ENCODE results near the gene ATP6V0C. TPM values are rescaled to one million over a fixed set of nuclear protein-coding genes. Genes with fewer than 3 reads are reported as not detected.

Gene ATP6V0C
- total RNA-seq, 4 donors from 2014 or later, result 22.1 to 84.2 (median 56.2) TPM

DNA sequence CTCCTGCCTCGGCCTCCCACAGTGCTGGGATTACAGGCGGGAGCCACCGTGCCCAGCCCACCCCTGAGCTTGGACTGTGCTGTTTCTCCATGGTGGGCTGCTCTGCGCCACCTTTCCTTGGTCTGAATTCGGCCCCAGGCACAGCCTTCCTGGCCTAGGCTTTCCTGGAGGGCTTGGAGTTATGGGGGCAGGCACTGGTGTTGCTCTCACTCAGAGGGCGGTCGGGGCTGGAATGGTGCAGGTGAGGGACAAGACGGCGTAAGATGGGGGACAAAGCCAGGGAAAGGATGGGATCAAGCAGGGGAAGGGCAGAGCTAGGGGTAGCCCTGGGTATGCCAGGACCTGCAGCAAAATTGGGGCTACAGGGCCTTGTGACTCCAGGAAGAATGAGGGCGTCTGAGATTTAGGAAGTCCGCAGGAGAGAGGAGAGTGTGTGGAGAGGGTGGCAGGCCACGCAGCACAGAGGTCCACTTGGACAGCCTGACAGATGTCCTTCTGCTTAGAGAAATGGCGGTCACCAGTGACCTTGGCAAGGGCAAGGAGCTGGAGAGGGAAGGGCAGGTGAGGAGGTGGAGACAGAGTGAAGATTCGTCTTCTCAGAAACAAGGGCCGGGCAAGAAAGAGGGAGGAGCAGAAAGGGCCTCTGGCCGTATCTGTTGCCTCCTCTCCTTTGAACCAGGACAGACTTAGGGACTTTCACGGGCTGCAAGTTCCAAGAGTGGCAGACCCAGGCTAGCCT, 1.6 kb upstream of the ATP6V0C start:
- H3K27ac ChIP-seq, result peak overlapping the region in 2 of 4 donors; percentile 99 to 100
- in situ Hi-C loops (cut with MboI; ENCODE audit: low sequenced_read_pairs in 4 of 4), result no loop called here

DNA sequence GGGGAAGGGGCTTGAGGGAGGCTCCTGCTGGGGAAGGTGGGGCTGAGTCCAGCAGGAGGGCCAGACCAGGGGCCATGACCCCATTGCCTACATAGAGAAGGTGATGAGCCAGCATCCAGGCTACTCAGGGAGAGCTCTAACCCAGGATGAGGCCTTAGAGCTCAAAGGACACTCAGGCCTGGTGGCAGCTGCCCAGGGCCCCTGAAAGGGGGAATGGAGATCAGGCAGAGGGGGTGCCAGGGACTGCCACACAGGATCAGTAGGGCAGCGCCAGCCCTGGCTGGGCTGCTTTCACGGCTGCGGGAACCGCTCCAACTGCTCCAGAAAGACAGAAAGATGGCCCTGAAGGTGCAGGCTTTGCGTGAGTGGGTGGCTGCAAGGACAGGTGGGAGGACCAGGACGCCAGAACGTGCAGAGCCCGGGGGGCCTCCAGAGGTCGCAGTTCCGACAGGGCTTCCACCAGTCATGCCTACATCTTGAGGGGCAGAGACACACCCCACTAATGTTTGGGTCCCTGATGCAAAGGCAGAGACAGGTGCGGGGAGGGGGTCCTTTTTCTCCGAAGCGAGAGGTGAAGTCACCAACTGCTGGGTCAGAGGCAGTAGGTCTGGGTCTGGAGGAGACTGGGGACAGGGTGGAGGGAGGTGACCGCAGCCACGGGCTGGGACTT, 882 bp upstream of the ATP6V0C start:
- Histone ChIP-seq H3K27me3 (no peaks in the 10 kb centered on the region), H3K9me3 (no peaks in the 10 kb centered on the region), H3K27ac (peak overlapping the region; percentile 98 to 100 (median 98)), H3K4me3 (peak overlapping the region; percentile 83 to 100 (median 88)), H3K4me1 (peaks cover 36 to 40% of the 10 kb centered on the region in 2 donors), H3K36me3 (no peaks in the 10 kb centered on the region)
- no peak for ATAC-seq
- DNase-seq, result no peak
- TF ChIP-seq POLR2A (IDR thresholded peaks at IDR 0.05), result no peak
- TF ChIP-seq, protein P1, sequence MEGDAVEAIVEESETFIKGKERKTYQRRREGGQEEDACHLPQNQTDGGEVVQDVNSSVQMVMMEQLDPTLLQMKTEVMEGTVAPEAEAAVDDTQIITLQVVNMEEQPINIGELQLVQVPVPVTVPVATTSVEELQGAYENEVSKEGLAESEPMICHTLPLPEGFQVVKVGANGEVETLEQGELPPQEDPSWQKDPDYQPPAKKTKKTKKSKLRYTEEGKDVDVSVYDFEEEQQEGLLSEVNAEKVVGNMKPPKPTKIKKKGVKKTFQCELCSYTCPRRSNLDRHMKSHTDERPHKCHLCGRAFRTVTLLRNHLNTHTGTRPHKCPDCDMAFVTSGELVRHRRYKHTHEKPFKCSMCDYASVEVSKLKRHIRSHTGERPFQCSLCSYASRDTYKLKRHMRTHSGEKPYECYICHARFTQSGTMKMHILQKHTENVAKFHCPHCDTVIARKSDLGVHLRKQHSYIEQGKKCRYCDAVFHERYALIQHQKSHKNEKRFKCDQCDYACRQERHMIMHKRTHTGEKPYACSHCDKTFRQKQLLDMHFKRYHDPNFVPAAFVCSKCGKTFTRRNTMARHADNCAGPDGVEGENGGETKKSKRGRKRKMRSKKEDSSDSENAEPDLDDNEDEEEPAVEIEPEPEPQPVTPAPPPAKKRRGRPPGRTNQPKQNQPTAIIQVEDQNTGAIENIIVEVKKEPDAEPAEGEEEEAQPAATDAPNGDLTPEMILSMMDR (IDR thresholded peaks at IDR 0.05 in 4 of 5, conservative IDR thresholded peaks at IDR 0.05 in 1 of 5), result no peak
- intact Hi-C loops (cut with DNase I; ENCODE audit: low total_unique reads), result loop anchor here (10.0 kb wide), 1 partner anchor 248 kb away; the partner anchor contains the start of gene RNPS1
- in situ Hi-C loops (cut with MboI; ENCODE audit: low sequenced_read_pairs in 4 of 4), result no loop called here

More for the DNA sequence above, 1.6 kb upstream of the ATP6V0C start:
- no peaks in the 10 kb centered on the region for H3K9me3 ChIP-seq
- peaks cover 29 to 33% of the 10 kb centered on the region in 2 donors for H3K4me1 ChIP-seq
- no peak for TF ChIP-seq POLR2A (IDR thresholded peaks at IDR 0.05)
- TF ChIP-seq, protein P1 (IDR thresholded peaks at IDR 0.05 in 4 of 5, conservative IDR thresholded peaks at IDR 0.05 in 1 of 5), result no peak
- no peaks in the 10 kb centered on the region for H3K36me3 ChIP-seq
- H3K4me3 ChIP-seq, result no peak overlapping the region
- intact Hi-C loops (cut with DNase I; ENCODE audit: low total_unique reads), result loop anchor here (10.0 kb wide), 1 partner anchor 247 kb away; the partner anchor contains the start of gene RNPS1
- ATAC-seq, result no peak
- DNase-seq, result no peak
- H3K27me3 ChIP-seq, result no peaks in the 10 kb centered on the region

DNA sequence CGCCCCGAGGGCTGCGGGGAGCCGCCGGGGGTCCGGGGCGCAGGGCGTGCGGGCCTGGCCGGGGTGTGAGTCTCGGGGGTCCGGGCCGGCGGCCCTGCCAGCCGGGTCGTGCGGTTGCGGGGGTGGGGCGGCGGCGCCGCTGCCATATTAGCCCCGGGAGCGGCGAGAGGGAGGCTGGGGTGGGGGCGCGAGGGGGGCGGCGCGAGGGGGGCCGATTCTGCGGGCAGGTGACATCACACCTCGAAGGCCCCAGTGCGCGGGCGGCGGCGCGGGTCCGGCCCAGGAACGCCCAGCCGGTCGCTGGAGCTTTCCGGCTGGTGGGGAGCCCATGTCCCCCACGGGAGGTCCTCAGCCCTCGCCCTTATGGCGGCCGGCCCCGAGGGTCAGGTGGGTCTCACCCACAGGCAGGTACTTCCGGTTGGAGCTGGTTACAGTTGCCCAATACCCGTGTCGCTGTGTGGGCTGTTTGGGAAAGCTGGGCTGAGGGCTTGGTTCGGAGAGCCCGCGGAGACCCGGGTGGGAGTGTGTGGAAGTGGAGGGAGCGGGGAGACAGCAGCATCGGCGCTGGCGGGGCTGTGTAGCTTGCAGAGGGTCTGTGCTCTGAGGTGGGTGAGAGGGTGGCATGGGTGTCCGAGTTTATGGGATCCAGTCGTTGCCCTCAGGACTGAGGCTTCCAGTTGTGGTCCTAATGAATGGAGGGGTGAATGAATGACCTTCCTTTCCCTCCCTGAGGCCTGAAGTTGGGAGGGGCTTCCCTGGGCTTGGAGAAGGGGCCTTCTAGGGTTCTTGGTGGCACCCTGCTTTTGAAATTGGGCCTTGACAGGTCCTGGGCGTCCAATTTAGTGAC, 804 bp downstream of the ATP6V0C start:
- peaks cover 53 to 57% of the 10 kb centered on the region in 2 donors for H3K4me1 ChIP-seq
- TF ChIP-seq, protein P1 (IDR thresholded peaks at IDR 0.05 in 4 of 5, conservative IDR thresholded peaks at IDR 0.05 in 1 of 5), result no peak
- TF ChIP-seq POLR2A (IDR thresholded peaks at IDR 0.05), result peak; percentile 3 to 28
- peak overlapping the region; percentile 98 to 100 (median 98) for H3K27ac ChIP-seq

DNA sequence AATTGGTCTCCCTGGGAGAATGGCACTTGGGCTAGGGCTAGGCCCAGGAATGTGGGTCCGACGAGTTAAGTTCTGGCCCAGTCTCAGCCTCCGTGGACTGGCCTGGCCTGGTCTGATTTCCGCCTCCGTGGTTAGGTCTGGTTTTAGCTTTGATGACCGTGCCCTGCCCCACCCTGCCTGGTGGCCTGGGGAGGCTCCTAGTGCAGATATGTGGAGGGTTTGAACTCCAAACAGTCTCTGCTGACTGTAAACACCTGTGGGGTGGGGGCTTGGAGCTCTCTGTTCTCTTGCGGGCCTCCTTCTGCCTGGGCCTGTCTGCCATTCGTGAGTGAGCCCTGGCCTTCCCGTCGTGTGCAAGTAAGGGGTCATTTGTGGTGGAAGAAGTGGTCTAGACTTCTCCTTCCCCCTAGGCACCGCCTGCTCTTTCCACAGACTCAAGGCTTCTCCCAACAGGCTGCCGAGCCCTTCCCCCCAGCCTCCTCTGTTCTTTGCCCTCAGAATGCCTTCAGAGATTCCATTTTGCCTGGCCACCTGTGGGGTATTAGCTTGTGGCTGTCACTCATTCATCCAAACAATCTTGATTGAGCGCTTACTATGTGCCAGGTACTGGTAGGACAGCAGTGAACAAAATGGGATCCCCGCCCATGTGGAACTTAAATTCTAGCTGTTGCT, 1.6 kb downstream of the ATP6V0C start:
- Histone ChIP-seq H3K4me1 (peaks cover 55 to 61% of the 10 kb centered on the region in 2 donors), H3K27me3 (no peaks in the 10 kb centered on the region), H3K9me3 (no peaks in the 10 kb centered on the region), H3K27ac (peak overlapping the region; percentile 98 to 100 (median 98)), H3K36me3 (no peaks in the 10 kb centered on the region), H3K4me3 (peak overlapping the region; percentile 83 to 100 (median 88))
- intact Hi-C loops (cut with DNase I; ENCODE audit: low total_unique reads) (loop anchor here (10.0 kb wide), 1 partner anchor 251 kb away; the partner anchor contains the start of gene RNPS1), in situ Hi-C loops (cut with MboI; ENCODE audit: low sequenced_read_pairs in 4 of 4) (no loop called here)
- ATAC-seq, result no peak
- no peak for DNase-seq
- TF ChIP-seq, protein P1 (IDR thresholded peaks at IDR 0.05 in 4 of 5, conservative IDR thresholded peaks at IDR 0.05 in 1 of 5), result no peak
- no peak for TF ChIP-seq POLR2A (IDR thresholded peaks at IDR 0.05)

More for the DNA sequence above, 804 bp downstream of the ATP6V0C start:
- in situ Hi-C loops (cut with MboI; ENCODE audit: low sequenced_read_pairs in 4 of 4) (no loop called here), intact Hi-C loops (cut with DNase I; ENCODE audit: low total_unique reads) (loop anchor here (10.0 kb wide), 1 partner anchor 250 kb away; the partner anchor contains the start of gene RNPS1)
- H3K4me3 ChIP-seq, result peak overlapping the region; percentile 83 to 100 (median 88)
- ATAC-seq (peak in 1 of 2 donors; percentile 15), DNase-seq (peak in 1 of 2 donors; percentile 56)
- H3K27me3 ChIP-seq, result no peaks in the 10 kb centered on the region
- H3K36me3 ChIP-seq, result no peaks in the 10 kb centered on the region
- no peaks in the 10 kb centered on the region for H3K9me3 ChIP-seq

Data from gastrocnemius medialis (tissue), 4 donors.